ENCODE measurements around the gene COPS4. TPM values are rescaled to one million over a fixed set of nuclear protein-coding genes. Genes with fewer than 3 reads are reported as not detected.
"Not testable (repeated sequence)": the region's sequence is repeated elsewhere in the genome, so short reads cannot be mapped to it uniquely, and the experiment has no call there.

The COPS4 gene
- total RNA-seq, 4 donors from 2014 or later: 6.7 to 81.8 (median 32.3) TPM

- H3K27me3 ChIP-seq: no peaks in the 10 kb centered on the region
- WGBS, 2 donors (ENCODE audit: low coverage in 1 of 2): 86 to 89% methylated on average over 1 of the region's 1 CpG
Measured at GRCh38 chr4:83071116-83071515, 36.1 kb downstream of the COPS4 start.

DNA sequence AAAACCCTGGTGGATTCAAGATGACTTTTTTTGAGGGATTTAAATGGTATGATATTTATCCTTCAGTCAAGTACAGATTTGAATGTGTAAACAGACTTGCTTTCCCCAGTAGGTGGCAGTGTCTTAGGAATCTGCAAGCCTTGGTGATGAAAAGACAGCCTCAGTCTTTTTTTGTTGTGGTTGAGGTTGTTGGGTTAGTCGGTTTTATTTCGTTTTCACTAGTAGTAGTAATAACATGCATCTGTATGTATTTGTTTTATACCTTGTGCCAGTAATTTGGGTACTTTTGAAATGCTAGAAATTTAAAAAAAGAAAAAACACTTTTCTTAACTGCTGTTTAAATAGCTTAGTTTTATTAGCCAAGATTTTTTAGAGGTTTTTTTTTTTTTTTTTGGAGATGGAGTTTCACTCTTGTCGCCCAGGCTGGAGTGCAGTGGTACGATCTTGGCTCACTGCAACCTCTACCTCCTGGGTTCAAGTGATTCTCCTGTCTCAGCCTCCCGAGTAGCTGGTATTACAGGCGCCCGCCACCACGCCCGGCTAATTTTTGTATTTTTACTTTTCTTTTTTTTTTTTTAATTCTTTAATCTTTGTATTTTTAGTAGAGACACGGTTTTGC, 39.2 kb downstream of the COPS4 start:
- peaks cover 0 to 32% (median 4%) of the 10 kb centered on the region in 4 donors for H3K4me1 ChIP-seq
- no peaks in the 10 kb centered on the region for H3K9me3 ChIP-seq
- intact Hi-C loops (cut with DNase I; ENCODE audit: low total_unique reads) (loop anchor here (10.0 kb wide), 1 partner anchor 191 kb away; no protein-coding TSS in a partner anchor), in situ Hi-C loops (cut with MboI; ENCODE audit: low pct_ligation_motif_present in 1 of 4, low pct_unique_long_range_greater_than_20kb in 1 of 4, low sequenced_read_pairs in 3 of 4) (loop anchor here in 1 of 4 donors (10.0 kb wide), 1 partner anchor 181 kb away; no protein-coding TSS in a partner anchor)
- peak overlapping the region in 1 of 4 donors; percentile 66 for H3K27ac ChIP-seq
- TF ChIP-seq POLR2AphosphoS5 (IDR thresholded peaks at IDR 0.05) (no peak), POLR2A (IDR thresholded peaks at IDR 0.05) (no peak), EP300 (IDR thresholded peaks at IDR 0.05; ENCODE audit: low read depth) (no peak)
- TF ChIP-seq, protein P1, sequence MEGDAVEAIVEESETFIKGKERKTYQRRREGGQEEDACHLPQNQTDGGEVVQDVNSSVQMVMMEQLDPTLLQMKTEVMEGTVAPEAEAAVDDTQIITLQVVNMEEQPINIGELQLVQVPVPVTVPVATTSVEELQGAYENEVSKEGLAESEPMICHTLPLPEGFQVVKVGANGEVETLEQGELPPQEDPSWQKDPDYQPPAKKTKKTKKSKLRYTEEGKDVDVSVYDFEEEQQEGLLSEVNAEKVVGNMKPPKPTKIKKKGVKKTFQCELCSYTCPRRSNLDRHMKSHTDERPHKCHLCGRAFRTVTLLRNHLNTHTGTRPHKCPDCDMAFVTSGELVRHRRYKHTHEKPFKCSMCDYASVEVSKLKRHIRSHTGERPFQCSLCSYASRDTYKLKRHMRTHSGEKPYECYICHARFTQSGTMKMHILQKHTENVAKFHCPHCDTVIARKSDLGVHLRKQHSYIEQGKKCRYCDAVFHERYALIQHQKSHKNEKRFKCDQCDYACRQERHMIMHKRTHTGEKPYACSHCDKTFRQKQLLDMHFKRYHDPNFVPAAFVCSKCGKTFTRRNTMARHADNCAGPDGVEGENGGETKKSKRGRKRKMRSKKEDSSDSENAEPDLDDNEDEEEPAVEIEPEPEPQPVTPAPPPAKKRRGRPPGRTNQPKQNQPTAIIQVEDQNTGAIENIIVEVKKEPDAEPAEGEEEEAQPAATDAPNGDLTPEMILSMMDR (IDR thresholded peaks at IDR 0.05): peak; percentile 66 to 85 (median 75)
- H3K4me3 ChIP-seq: no peak overlapping the region
- H3K27me3 ChIP-seq: no peaks in the 10 kb centered on the region
- peaks cover 0 to 12% (median 4%) of the 10 kb centered on the region in 4 donors for H3K36me3 ChIP-seq
- DNase-seq: peak; percentile 30
- 67% methylated on average over 9 to 10 of the region's 10 CpGs for WGBS, 2 donors (ENCODE audit: low coverage in 1 of 2)

More at GRCh38 chr4:83071116-83071515, 36.1 kb downstream of the COPS4 start:
- Histone ChIP-seq H3K4me1 (peaks cover 0 to 34% (median 4%) of the 10 kb centered on the region in 4 donors), H3K4me3 (no peak overlapping the region), H3K9me3 (no peaks in the 10 kb centered on the region), H3K27ac (no peak overlapping the region), H3K36me3 (peaks cover 0 to 38% (median 19%) of the 10 kb centered on the region in 4 donors)
- in situ Hi-C loops (cut with MboI; ENCODE audit: low pct_ligation_motif_present in 1 of 4, low pct_unique_long_range_greater_than_20kb in 1 of 4, low sequenced_read_pairs in 3 of 4): loop anchor here in 1 of 4 donors (10.0 kb wide), 1 partner anchor 184 kb away; no protein-coding TSS in a partner anchor
- no peak for DNase-seq
- TF ChIP-seq POLR2AphosphoS5 (IDR thresholded peaks at IDR 0.05): no peak
- no peak for TF ChIP-seq POLR2A (IDR thresholded peaks at IDR 0.05)
- TF ChIP-seq, protein P1 (IDR thresholded peaks at IDR 0.05): no peak
- TF ChIP-seq EP300 (IDR thresholded peaks at IDR 0.05; ENCODE audit: low read depth): no peak
- intact Hi-C loops (cut with DNase I; ENCODE audit: low total_unique reads): loop anchor here (10.0 kb wide), 1 partner anchor 194 kb away; no protein-coding TSS in a partner anchor

GRCh38 chr4:83074783-83075182, 39.8 kb downstream of the COPS4 start:
- Histone ChIP-seq H3K4me1 (peaks cover 0 to 32% (median 4%) of the 10 kb centered on the region in 4 donors), H3K27ac (peak overlapping the region in 3 of 4 donors; percentile 53 to 66 (median 65))
- in situ Hi-C loops (cut with MboI; ENCODE audit: low pct_ligation_motif_present in 1 of 4, low pct_unique_long_range_greater_than_20kb in 1 of 4, low sequenced_read_pairs in 3 of 4) (loop anchor here in 2 of 4 donors (10.0 to 25.0 kb wide), 2 partner anchors 180 to 188 kb away; no protein-coding TSS in a partner anchor), intact Hi-C loops (cut with DNase I; ENCODE audit: low total_unique reads) (loop anchor here (10.0 kb wide), 1 partner anchor 190 kb away; no protein-coding TSS in a partner anchor)
- WGBS, 2 donors (ENCODE audit: low coverage in 1 of 2): 93 to 95% methylated on average over 6 to 7 of the region's 7 CpGs
- not testable (repeated sequence) for H3K36me3 ChIP-seq, H3K27me3 ChIP-seq, H3K9me3 ChIP-seq, DNase-seq, H3K4me3 ChIP-seq

DNA sequence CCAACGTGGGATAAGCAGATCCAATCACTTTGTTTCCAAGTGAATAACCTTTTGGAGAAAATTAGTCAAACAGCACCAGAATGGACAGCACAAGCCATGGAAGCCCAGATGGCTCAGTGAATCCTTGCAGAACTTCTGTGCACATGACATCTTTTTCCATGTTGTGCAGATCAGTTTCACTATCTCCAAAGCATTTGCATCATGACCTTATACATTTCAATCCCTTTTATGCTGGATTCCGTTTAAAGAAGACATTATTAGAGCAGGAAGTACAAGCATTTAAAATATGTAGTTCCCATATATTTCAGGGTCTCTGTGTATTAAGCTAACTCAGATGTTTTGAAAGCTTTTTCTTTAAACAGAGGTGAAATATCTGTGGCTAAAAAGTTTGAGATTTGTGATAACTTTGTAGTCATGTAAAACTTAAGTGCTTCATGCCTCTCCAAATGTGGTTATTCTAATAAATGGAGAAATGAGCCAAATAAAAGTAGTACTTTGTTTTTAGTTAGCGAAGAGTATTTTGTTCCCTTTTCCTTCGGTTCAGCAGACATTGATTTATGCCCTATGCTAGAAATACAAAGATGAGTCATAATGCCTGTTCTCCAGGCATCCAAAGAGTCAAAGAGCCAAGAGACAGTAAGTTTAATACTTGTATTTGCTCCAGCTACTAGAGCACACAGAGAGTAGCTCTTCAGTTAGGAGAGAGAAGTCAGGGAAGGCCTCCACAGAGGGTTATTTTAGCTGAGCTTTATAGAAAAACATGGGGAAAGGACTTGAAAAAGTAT, 40.5 kb downstream of the COPS4 start:
- H3K27ac ChIP-seq: peak overlapping the region; percentile 29 to 66 (median 59)
- H3K27me3 ChIP-seq: no peaks in the 10 kb centered on the region
- peaks cover 0 to 28% (median 2%) of the 10 kb centered on the region in 4 donors for H3K4me1 ChIP-seq
- H3K9me3 ChIP-seq: no peaks in the 10 kb centered on the region
- H3K36me3 ChIP-seq: peaks cover 0 to 5% (median 0%) of the 10 kb centered on the region in 4 donors
- TF ChIP-seq POLR2A (IDR thresholded peaks at IDR 0.05): no peak
- peak; percentile 17 to 57 (median 39) for TF ChIP-seq POLR2AphosphoS5 (IDR thresholded peaks at IDR 0.05)
- 54 to 61% methylated on average over 4 of the region's 4 CpGs for WGBS, 2 donors (ENCODE audit: low coverage in 1 of 2)
- DNase-seq: no peak
- no peak overlapping the region for H3K4me3 ChIP-seq
- intact Hi-C loops (cut with DNase I; ENCODE audit: low total_unique reads): loop anchor here (10.0 kb wide), 1 partner anchor 189 kb away; no protein-coding TSS in a partner anchor
- in situ Hi-C loops (cut with MboI; ENCODE audit: low pct_ligation_motif_present in 1 of 4, low pct_unique_long_range_greater_than_20kb in 1 of 4, low sequenced_read_pairs in 3 of 4): loop anchor here in 2 of 4 donors (10.0 to 25.0 kb wide), 2 partner anchors 179 to 187 kb away; no protein-coding TSS in a partner anchor

Measured in transverse colon (tissue), 4 donors.